Activated CD4-positive, CD25-positive, alpha-beta regulatory T cell treated with anti-CD3 and anti-CD28 coated beads, Interleukin-2, amount 50 U/mL, for 16 hours (primary cell): ENCODE measurements around the gene ZFYVE28.

ENCODE experiments used
- DNase-seq: peaks from one replicate; pipeline ENCODE4 v3.0.0-alpha.2; 2020; ENCODE audit warnings: low read depth, low spot score

ZFYVE28 gene

DNA sequence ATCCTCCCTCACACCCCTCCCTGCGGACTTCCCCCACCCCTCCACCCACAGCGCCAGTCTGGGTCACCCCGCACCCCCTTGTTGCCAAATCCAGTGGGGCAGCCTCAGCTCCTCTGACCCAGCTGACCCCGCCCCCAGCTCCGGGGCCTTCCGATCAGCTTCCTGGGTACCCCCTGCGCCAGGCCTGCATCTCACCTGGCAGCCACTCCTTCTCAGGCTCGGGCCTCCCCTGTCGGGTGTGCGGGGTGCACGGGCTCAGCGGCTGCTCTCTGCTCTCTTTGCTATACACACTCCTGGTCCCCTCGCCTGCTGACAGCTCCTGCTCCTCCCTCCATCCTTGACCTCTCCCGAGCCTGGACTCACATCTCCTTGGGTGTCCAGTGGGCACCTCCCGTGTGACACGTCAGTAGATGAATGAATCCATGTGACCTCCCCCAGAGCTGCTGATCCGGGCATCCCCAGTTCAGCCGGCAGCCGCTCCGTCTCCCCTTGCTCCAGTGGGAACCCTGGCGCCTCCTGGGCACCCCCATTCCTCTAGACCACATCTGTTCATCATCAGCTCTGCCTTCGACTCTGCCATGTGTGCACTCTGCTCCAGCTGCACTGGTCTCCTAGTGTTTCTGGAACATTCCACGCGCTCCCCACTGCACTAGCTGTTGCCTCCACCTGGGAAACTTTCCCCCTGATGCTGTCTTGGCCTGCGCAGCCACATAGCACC lies 10.2 kb upstream of the ZFYVE28 start:
- DNase-seq = no peak

DNA sequence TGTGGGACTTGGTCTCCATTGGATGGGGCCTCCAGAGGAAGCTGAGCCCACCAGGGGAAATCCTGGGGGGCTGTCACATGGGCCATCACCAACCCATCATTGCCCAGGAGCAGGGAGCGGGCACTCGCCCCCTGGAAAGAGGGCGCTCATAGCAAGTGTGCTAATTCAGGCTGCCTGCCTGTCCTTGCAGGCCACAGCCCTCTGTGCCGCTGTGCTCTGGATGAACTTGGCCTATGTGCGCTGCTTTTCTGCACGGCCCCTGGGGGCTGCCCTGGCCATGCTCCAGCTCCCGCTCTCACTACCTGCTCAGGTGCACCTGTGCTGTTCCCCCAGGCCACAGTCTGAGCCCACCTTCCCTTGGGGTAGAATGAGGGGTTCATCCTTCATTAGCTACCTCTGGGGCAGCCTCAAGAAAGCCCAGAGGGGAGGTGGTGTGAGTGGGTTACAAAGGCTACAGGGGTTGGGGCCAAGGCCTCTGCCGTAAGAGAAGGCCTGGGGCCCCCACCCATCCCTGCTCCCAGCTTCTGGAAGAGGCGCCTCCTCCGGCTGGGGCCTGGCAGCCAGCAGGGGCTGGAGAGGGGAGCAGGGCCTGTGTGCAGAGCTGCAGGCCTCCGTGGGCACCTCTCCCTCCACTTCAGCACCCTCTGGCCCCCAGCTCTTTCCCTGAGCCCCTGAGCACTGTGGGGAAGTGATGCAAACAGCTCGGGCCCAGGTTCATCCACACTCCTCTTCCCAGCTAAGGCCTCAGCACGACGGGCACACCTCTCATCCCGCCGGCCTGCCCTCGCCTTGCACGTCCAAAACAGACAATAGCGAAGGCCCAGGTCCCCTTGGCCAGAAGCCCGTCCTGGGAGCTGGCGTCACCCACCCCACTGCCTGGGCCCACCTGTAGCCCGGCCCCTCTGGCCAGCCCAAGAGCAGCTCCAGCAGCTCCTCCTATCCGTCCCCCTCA lies 9.2 kb upstream of the ZFYVE28 start:
- no peak for DNase-seq

GRCh38 chr4:2426711-2427275 lies 8.3 kb upstream of the ZFYVE28 start:
- no peak for DNase-seq

GRCh38 chr4:2426069-2426397 lies 7.6 kb upstream of the ZFYVE28 start:
- DNase-seq = no peak

DNA sequence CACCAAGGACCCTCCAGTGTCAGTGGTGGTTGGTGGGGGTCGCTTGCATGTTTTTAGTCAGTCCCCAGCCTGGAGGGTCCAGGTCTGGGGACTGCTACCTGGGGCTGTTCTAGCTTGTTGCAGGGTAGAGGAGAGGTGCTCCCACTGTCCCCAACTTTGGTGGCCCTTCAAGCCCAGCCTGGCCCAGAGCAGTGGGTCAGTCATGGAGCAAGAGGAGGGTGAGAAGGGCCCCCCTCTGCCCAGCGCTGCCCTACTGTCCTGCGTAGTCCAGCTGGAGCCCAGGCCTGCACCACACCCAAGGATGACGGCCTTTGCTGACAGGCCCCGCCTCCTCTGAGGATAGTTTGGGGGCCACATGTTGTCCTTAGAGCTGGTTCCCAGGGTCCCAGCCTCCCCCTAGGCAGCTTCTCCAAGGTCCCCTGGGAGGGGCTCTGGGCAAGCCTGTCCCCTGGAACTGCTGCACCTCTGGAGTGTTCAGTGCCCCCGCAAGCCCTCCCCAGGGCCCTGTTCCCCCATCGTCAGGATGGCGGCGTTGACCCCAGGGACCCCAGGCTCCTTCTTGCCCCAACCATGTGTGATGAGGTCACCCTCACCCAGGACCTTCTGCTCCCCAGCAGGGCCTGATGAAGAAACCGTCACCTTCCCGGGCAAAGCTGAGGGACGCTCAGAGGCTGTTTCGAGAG lies 7.1 kb upstream of the ZFYVE28 start:
- no peak for DNase-seq

- DNase-seq = no peak
These were observed 6.1 kb upstream of the ZFYVE28 start for GRCh38 chr4:2424581-2424980.

GRCh38 chr4:2423695-2424094 lies 5.2 kb upstream of the ZFYVE28 start:
- no peak for DNase-seq

DNA sequence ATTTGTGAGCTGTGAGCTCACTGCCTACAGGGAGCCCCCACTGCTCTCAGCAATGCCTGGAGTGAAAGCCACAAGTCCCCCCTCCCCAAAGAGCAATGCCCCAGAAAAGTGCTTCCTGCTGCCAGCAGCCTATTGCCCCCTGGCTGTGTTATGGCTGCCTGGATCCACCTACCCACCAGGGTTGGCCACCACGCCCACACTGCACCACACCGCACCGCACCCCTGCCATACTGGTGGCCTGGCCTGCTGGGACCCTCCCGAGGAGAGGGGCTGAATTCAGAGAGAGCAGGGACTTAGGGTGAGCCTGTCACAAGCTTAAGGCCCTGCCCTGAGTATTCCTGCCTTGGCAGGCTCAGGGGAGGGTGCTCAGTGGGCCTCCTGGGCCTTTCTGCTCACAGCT lies 4.6 kb upstream of the ZFYVE28 start:
- no peak for DNase-seq

- DNase-seq = no peak
These were observed 3.5 kb upstream of the ZFYVE28 start for GRCh38 chr4:2421928-2422327.

DNA sequence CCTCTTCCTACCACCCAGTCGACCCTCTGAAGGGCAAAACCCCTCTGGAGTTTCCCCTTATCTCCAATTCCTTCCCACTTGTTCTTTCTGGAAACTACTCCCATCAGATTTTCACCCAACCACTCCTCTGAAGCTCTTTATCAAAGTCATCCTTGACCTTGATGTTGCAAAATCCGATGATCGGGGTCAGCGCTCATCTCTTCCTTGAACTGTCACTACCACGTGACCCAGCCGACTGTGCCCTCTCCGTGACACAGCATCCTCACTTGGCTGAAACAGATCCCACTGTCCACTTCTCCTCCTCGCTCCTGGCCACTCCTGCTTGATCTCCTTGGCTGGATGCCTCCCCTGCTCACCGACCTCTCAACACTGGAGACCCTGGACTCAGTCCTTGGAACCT lies 1.4 kb upstream of the ZFYVE28 start:
- DNase-seq = no peak

DNA sequence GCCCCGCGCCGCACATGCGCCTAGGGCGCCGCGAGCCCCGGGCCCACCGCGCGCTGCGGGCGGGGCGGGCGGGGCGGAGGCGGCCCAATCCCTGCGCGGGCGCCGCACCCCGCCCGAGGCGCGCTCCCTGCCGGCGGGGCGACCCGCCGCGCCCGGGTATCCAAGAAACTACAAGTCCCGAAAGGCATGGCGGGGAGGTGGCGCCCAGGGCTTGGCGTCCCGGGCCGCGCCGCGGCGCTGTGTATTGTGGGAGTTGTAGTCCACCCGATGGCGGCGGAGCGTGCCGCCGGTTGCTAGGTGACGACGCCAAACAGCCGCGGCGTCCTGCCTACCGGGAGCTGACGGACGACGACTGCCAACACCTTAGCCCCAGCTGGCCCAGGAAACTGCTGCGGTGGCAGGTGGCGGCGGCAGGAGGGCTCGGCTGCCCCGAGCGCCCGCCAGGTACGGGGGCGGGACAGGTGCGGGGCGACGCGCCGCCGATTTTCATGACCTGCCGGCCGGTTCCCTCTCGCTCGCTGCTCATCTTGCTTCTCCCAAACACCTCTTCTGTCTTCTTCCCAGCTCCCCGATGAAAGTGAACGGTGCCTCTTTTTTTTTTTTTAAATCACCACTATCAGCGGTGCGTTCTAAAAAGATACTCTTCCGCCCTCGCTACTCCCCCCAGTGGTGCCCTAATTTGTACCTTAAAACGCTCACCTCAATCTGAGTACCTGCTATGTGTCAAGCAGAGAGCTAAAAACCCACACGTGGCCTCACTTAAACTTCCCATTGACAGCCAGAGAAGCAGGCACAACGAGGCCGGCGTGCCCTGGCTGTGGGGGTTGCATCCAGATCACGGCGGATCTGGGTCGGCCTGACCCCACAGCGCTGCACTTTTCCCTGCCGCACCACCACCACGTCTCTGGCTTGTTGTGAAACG lies 466 bp upstream of the ZFYVE28 start, which contains the start of gene CFAP99:
TSS of gene CFAP99 (plus strand) at position 306 of the 922 bp plus-strand sequence.
- peak; percentile 96 for DNase-seq

DNA sequence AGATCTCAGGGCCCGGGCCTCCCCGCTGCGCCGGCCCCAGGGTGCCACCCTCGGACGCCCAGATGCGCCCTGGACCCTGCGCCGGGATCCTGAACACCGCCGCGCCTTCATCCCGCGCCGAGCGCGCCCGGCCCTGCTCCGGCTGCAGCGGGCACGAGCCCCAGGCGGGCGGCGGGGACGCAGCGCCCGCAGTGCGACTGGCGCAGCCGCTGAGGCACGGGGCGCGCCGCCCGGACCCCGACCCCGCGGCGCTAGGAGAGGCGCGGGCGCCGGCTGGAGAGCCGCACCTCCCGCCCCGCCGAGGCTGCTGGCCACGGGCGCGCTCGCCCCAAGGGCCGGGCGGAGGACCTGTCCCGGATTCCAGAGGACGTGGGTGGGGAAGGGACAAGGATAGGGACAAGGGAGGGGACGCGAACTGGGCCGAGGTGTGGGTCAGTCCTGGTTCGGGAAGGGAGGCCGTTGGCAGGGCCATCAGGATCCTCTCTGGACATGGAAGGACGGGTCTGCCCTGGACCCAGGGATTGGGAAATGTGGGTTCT lies 1.1 kb downstream of the ZFYVE28 start:
- DNase-seq = no peak

DNA sequence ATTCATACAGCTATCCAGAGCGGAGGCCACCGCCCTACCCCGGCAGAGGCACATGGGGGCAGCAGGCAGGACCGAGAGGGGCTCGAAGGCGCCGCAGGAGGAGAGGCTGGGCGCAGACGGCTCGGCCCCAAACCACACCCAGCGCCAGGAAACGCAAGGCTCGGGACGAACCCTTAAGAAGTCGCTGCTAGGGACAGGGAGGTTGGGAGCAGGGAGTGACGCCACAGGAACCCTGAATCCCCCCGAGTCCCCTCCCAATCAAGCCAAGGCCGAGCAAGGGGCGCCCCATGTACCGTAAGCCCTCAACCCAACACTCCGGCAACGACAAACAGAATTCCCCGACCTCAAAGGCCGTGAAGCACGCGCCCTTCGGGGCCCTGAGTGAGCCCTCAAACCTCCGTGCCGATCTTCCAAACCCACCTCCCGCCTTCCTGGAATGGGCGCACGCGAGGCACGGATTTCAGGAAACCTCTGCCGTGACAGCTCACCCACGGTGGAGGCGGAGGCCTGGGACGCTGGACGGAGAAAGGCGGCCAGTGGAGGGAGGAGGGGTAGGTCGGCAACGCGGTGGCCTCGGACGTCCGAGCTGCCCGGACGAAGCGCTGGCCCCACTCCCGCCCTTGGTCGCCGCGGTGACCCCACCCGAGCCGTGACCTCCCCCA lies 1.8 kb downstream of the ZFYVE28 start:
- no peak for DNase-seq

- no peak for DNase-seq
These were observed 2.4 kb downstream of the ZFYVE28 start for GRCh38 chr4:2415881-2416563.

DNA sequence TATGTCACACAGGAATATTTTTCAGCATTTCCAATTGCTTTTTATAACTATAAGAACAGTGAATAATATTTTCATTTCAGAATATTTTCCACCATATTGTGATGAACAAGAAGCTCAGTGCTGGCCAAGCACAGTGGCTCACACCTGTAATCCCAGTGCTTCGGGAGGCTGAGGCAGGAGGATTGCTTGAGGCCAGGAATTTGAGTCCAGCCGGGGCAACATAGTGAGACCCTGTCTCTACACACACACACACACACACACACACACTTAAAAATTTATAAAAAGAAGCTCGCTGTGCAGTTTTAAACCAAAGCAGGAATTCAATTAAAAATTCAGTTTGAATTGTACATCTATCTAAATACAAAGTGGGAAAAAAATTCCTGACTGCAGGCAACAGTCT lies 3.2 kb downstream of the ZFYVE28 start:
- DNase-seq = no peak

GRCh38 chr4:2413821-2414610 lies 4.4 kb downstream of the ZFYVE28 start:
- no peak for DNase-seq

- DNase-seq = peak; percentile 80
These were observed 5.3 kb downstream of the ZFYVE28 start for GRCh38 chr4:2412885-2413716.

DNA sequence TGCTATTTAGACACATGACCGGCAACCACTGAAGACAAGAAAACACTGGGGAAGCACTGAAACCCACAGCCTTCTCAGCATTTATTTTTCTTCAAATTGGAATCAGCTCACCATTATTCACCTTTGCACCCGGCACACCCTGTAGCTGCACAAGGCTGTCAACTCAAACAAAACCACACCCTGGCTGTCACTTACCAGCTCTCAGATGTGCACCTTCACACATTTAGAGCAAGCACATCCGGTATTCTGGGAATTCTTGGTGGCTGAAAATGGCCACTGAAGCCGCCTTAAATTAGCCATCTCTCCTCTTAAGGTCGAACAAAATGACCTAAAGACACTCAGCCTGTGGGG lies 5.9 kb downstream of the ZFYVE28 start:
- DNase-seq = peak; percentile 36
